GM19035 (cell line): ENCODE data around the gene GNG3.
"Not testable (repeated sequence)": the region's sequence is repeated elsewhere in the genome, so short reads cannot be mapped to it uniquely, and the experiment has no call there.

ENCODE experiments used
- ATAC-seq: cut with Tn5 transposase; IDR thresholded peaks from one replicate; pipeline ENCODE4 v1.9.1; 2021; ENCODE audit not compliant: unreplicated experiment

GNG3 gene

GRCh38 chr11:62687508-62688396 is 19.7 kb upstream of the GNG3 start:
- ATAC-seq = no peak

DNA sequence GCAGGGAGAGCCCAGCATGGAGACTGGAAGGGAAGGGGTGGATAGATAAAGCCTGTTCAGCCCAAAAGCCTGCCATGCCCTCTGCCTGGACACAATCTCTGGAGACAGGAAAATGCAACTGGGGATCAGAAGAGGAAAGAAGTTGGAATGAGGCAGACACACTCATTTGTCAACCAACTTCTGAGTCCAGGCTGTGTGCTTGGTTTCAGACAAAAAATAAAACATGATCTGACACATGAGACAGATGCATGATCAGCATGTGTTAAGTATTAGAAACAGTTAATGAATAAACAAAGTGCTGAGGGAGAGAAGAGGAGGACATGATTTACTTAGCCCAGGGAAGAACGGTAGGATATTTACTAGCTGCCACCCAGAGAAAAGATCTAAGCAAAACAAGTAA is 19.0 kb upstream of the GNG3 start:
- ATAC-seq = no peak

GRCh38 chr11:62689421-62690183 is 17.9 kb upstream of the GNG3 start, which contains the start of gene LRRN4CL:
Gene LRRN4CL (minus strand): TSS chr11:62689530. CDS start chr11:62688508, 1,022 bp downstream.
- ATAC-seq = no peak

GRCh38 chr11:62693624-62694023 is 13.9 kb upstream of the GNG3 start:
- not testable (repeated sequence) for ATAC-seq

- no peak for ATAC-seq
Observed at GRCh38 chr11:62694455-62695167, 12.9 kb upstream of the GNG3 start.

DNA sequence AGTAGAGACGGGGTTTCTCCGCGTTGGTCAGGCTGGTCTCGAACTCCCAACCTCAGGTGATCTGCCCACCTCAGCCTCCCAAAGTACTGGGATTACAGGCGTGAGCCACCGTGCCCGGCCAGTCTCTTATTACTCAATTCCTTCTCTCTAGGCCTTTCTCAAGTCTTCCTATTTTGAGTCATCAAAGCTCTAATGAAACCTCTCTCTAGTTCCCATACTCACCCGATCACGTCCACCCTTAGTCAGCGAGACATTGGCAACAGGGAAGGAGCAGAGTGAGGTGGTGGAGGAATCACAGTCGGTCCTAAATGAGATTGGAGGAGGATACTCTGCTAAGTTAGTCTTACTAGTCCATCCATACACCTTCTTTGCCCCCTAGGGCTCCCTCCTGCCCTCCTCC is 5.2 kb upstream of the GNG3 start:
- ATAC-seq = no peak

GRCh38 chr11:62703921-62704320 is 3.6 kb upstream of the GNG3 start:
- ATAC-seq = not testable (repeated sequence)

DNA sequence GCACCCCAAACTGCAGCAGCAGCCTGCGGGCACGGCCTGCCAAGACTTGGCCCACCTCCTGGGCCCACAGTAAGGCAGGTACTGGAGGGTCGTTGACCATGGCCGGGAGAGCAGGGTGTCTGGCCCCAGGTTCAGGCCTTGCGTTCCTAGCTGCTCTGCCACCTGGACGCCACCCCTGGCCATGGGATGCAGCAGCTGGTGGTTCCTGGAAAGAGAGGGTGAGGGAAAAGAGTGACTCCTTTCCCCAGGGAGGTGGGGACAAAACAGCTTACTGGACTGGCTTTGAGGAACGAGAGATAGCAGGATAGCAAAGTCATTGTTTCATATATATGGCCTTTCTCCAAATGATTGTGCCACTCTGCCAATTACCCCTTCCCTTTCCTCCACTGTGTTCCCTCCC is 2.1 kb upstream of the GNG3 start:
- ATAC-seq = no peak

DNA sequence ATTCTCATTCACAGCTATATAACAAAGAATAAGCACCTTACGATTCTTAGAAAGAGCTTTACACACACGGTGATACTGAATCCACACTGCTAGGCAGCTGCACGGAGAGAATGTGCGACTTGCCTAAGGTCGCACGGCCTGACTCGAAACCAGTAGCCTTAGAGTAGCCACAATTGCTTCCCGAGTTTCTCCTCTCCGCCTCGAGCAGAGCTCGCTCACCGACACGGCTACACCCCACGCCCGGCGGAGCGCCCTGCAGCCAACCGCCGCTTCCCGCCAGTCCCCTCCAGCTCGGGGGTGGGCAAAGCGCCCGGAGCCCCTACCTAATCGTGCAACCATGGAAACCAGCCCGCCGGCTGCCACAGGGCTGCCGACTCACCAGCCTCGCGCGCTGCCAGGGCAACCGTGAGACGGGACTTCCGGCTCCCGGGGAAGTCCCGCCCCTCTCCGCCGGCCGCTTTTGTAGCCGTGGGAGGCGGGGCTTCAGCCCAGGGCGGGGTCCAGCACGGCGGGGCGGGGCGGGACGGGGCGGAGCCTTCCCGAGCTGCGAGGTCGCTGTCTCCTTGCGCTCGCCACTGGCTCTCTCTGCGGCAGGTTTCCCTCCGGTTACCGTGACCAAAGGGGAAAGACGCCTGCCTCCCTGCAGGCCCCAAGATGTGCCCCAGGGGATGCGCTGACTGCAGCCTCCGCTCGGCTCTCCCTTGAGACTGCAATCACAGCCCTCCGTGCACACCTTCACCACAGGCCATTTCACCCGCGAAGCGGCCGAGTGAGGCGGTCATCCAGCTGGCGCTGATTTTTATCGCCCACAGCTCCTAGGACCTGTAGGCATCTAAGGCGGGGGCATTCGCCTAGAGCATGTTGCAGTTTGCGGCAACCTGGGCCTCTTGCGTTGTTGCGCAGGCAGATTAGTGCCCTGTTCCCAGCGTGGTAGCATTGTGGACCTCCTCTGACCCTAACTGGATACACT is 1.3 kb upstream of the GNG3 start:
- ATAC-seq = peak; percentile 54

- no peak for ATAC-seq
Observed at GRCh38 chr11:62706850-62707247, 627 bp upstream of the GNG3 start.

DNA sequence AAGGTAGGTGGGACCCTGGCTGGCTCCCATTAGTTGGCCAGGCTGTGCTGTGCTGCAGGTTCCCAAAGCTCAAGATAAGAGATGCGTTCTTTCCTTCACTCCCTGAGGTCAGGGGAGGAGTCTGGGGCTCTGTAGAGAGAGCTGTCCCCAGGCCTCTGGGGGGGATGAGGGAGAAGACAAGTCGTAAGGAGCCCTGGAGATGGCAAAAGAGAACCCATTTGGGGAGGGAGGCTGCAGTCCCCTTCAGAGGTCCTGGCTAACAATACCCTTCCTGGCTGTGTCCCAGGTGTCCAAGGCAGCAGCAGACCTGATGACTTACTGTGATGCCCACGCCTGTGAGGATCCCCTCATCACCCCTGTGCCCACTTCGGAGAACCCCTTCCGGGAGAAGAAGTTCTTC is 916 bp downstream of the GNG3 start:
- no peak for ATAC-seq

DNA sequence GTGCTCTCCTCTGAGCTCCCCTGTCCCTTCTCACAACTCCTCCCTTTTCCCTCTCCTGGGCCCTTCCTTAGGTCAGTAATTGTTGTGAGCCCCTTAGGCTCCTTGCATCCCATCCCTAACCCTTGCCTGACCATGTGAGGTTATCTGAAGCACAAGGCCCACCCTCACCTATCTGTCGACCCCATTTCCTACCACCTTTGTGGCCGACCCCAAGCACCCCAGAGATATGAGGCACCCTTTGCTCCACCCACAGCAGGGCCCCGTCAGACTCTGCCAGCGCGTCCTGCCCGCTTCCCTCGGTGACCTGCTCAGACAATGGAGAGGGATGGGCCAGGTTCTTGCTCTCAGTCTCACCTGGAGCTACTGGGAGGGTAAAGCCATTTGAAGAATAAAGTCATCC is 1.3 kb downstream of the GNG3 start:
- no peak for ATAC-seq

- ATAC-seq = peak; percentile 74
Observed at GRCh38 chr11:62709247-62710000, 1.9 kb downstream of the GNG3 start.

DNA sequence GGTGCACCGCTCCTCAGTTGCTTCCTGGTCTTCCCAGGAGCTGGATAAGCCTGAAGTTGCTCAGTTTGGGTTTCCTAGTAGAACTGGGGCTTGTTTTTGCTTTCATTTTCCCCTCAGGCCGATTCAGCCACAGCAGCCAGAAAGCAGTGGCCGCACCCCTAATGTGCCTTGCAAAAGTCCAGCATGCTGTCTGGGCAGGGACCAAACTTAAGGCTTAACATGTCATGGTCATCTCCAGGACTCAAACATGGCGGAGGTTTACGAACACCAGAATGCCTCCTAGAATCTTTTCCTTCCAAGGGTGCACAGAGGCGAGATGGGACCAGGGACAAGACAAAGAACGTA is 2.5 kb downstream of the GNG3 start:
- ATAC-seq = peak; percentile 9

GRCh38 chr11:62712276-62712812 is 4.9 kb downstream of the GNG3 start:
- no peak for ATAC-seq

DNA sequence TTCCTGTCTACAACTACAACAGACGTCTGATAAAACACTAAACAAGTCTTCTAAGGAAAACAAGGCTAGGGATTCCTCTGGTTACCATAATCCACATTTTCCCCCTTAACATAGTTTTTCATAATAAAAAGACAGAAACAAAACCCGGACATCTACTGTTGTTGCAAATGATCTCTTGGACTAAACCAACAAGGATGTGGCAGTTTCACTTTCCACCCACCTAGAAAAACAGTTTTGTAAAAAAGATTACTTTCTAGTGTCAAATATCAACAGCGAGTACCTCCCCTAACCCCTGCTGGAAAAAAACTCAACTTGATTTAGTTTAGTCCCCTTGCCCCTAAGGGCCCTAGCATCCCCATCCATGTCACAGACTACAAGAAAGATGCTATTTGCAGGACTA is 5.4 kb downstream of the GNG3 start:
- no peak for ATAC-seq

DNA sequence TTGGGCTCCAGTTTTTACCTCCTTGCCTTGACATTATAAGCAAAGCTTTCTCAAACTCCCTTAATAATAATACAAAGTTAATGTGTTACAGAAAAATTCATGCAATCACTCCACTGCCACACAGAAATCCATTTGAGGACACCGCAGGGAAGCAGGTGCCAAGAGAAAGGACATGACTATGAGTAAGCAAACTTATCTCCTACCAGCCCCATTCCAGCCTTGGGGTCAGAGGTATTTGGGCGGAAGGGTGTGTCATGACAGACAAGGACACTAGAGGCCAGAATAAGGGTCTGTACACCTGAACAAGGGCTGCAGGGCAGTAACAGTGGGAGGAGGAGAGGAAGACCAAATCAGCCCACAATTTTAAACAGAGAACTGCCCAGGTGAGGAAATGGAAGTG is 5.9 kb downstream of the GNG3 start:
- ATAC-seq = no peak

- ATAC-seq = no peak
Observed at GRCh38 chr11:62715150-62716130, 8.0 kb downstream of the GNG3 start.
